Body of pancreas (tissue), 4 donors: ENCODE data around the gene TTC9C. TPM values are rescaled to one million over a fixed set of nuclear protein-coding genes. Genes with fewer than 3 reads are reported as not detected.

Experiments
- ATAC-seq: fragments of 150-250 bp; one replicate; pipeline ENCODE4 v1.9.1; 2016
- DNase-seq, 4 donors: peaks; one replicate each; pipeline ENCODE4 v3.0.0-alpha.2; 2019
- H3K27ac ChIP-seq, 4 donors: fragments of 200-600 bp; sonication (generic); 1 replicate in 3 of 4; 2 replicates in 1 of 4; pipeline versions ENCODE4 v1.5.1 to v1.6.1; 2016 to 2019; ENCODE audit warnings: mild to moderate bottlenecking in 1 of 4, mixed read lengths in 1 of 4, moderate library complexity in 1 of 4
- H3K27me3 ChIP-seq, 2 donors: fragments of 200-600 bp; sonication (generic); one replicate each; pipeline ENCODE4 v1.6.0; 2016; ENCODE audit warnings: mild to moderate bottlenecking in 1 of 2
- H3K36me3 ChIP-seq, 2 donors: fragments of 200-600 bp; sonication (generic); replicated peaks in 1 of 2; 2 replicates each; pipeline ENCODE4 v1.5.1; 2016; ENCODE audit warnings: low read depth in 2 of 2; ENCODE audit not compliant: insufficient read depth in 1 of 2
- H3K4me1 ChIP-seq: fragments of 200-600 bp; sonication (generic); one replicate; pipeline ENCODE4 v1.6.0; 2016
- H3K4me3 ChIP-seq, 2 donors: fragments of 200-600 bp; sonication (generic); 1 replicate in 1 of 2; 2 replicates in 1 of 2; pipeline ENCODE4 v1.5.1; 2016 to 2019
- H3K9me3 ChIP-seq, 3 donors: fragments of 200-600 bp; sonication (generic); 1 replicate in 2 of 3; 2 replicates in 1 of 3; pipeline ENCODE4 v1.5.1; 2016
- POLR2A ChIP-seq, 3 donors: fragments of 450-650 bp; IDR thresholded peaks; one replicate each; pipeline ENCODE4 v1.6.1; 2016; ENCODE audit warnings: antibody characterized with exemption in 3 of 3, mild to moderate bottlenecking in 2 of 3
- WGBS, 2 donors: methylation state at CpG; one replicate each; pipeline ENCODE4 v1.1.5; 2017; 5-methylcytosine and 5-hydroxymethylcytosine counted together
- intact Hi-C: fragments of 100-400 bp; cut with DNase I; formaldehyde crosslinking; loops from one replicate; pipeline ENCODE4 v1.15.1; 2023
- total RNA-seq, 2 donors: library from RNA; depleted of rRNA; stranded (reverse); fragments of >200 nt; gene quantifications; one replicate each; pipeline ENCODE4 v1.1.0, GENCODE V29; 2016
- TF ChIP-seq, protein P1 (sequence below), 7 experiments: fragments of 450-650 bp in 4 of 7; fragments of 200-600 bp in 3 of 7; sonication (generic) in 3 of 7; IDR thresholded peaks; one replicate each; pipeline ENCODE4 v1.5.1; 2016 to 2019; ENCODE audit warnings: antibody characterized with exemption in 7 of 7

TTC9C gene, protein sequence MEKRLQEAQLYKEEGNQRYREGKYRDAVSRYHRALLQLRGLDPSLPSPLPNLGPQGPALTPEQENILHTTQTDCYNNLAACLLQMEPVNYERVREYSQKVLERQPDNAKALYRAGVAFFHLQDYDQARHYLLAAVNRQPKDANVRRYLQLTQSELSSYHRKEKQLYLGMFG
- 10 to 100 TPM; 12.5 to 18.5 TPM for total RNA-seq

GRCh38 chr11:62728171-62728988 is at the start of gene TTC9C:
TSS of gene TTC9C (plus strand) at chr11:62728486. CDS start at chr11:62728849, 363 bp downstream.
- 1% methylated on average over 28 to 29 of the region's 29 CpGs for WGBS, 2 donors
- intact Hi-C loops: no loop called here

DNA sequence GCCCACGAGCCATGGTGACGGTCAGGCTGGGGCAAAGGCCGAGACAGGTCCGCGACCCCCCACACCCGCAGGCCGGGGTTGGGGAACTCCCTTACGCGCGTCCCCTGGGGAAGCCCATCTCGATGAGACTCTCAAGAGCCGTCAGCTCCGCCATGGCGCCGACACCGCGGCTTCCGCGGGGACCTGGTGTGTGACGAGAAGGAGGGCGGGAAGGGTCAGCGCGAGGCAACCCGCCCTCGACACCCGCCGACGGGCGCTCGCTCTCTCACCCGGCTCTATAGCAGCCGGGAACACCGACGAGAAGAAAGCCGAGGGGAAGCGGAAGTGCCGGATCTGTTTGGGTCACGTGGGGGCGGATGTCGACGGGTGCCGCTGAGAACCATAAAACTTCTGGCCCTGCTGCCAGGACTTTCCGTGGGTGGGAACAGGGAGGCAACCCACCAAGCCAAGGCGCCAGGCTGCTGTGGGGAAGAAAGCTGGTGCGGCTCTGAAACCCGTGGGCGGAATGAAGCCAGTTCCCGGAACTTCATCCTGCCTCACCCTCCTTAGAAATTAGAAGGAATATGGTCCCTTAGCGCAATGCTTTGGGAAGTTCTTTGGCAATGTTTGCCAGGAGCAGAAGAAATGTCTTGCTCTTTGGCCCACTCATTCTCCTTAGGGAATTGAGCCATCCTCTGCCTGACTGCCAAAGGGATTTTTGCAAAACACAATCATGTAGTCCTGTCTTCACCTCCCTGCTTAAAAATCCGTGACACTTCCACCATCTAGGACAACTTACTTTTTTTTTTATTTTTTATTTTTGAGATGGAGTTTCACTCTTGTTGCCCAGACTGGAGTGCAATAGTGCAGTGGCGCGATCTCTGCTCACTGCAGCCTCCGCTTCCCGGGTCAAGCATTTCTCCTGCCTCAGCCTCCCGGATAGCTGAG is 49.3 kb upstream of the TTC9C start, which contains the start of gene UBXN1:
TSS of gene UBXN1 (minus strand) at position 304 of the 927 bp plus-strand sequence. CDS start at position 154, 150 bp downstream.
- Histone ChIP-seq H3K4me1 (peaks cover 37% of the 10 kb centered on the region), H3K9me3 (no peaks in the 10 kb centered on the region), H3K27ac (peak within 1 kb of the TSS; percentile 81 to 92 (median 83)), H3K36me3 (peaks cover 0 to 5% of the 10 kb centered on the region in 2 donors), H3K27me3 (no peaks in the 10 kb centered on the region), H3K4me3 (peak within 1 kb of the TSS; percentile 57 to 89)
- intact Hi-C loops: no loop called here
- DNase-seq: peak; percentile 83 to 90 (median 86)
- TF ChIP-seq, protein P1, sequence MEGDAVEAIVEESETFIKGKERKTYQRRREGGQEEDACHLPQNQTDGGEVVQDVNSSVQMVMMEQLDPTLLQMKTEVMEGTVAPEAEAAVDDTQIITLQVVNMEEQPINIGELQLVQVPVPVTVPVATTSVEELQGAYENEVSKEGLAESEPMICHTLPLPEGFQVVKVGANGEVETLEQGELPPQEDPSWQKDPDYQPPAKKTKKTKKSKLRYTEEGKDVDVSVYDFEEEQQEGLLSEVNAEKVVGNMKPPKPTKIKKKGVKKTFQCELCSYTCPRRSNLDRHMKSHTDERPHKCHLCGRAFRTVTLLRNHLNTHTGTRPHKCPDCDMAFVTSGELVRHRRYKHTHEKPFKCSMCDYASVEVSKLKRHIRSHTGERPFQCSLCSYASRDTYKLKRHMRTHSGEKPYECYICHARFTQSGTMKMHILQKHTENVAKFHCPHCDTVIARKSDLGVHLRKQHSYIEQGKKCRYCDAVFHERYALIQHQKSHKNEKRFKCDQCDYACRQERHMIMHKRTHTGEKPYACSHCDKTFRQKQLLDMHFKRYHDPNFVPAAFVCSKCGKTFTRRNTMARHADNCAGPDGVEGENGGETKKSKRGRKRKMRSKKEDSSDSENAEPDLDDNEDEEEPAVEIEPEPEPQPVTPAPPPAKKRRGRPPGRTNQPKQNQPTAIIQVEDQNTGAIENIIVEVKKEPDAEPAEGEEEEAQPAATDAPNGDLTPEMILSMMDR (IDR thresholded peaks at IDR 0.05): no peak
- peak; percentile 37 to 77 (median 71) for TF ChIP-seq POLR2A (IDR thresholded peaks at IDR 0.05)
- peak; percentile 86 for ATAC-seq
- WGBS, 2 donors: 7 to 51% methylated on average over 7 to 55 of the region's 55 CpGs

More at GRCh38 chr11:62728171-62728988, at the start of gene TTC9C:
- TF ChIP-seq, protein P1 (IDR thresholded peaks at IDR 0.05): no peak
- TF ChIP-seq POLR2A (IDR thresholded peaks at IDR 0.05): peak in 2 of 3 donors; percentile 77 to 84
- H3K9me3 ChIP-seq: no peaks in the 10 kb centered on the region
- H3K27ac ChIP-seq: peak within 1 kb of the TSS; percentile 90 to 99 (median 97)
- no peaks in the 10 kb centered on the region for H3K27me3 ChIP-seq
- H3K4me3 ChIP-seq: peak within 1 kb of the TSS; percentile 63 to 93
- H3K36me3 ChIP-seq: peaks cover 0 to 7% of the 10 kb centered on the region in 2 donors
- peaks cover 33% of the 10 kb centered on the region for H3K4me1 ChIP-seq
- peak; percentile 61 for ATAC-seq
- DNase-seq: peak; percentile 88 to 91 (median 90)

DNA sequence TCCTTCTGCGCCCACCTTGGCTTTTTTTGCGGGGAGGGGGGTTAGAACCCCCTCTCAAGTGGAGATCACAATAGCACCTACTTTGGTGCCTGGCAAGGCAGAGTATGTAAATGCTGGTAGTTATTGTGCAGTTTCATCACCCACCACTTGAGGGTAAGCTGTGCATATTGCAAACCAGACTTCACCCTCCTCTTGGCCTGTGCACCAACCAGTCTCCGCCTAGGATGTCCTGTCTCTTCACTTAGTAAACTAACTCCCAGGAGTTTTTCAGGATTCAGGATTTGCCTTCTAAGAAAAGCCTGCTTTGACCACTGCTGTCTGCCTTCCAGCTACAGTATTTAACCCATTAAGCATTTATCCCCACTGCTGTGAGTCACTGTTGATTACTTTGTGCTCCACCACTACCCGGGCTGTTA is 47.5 kb upstream of the TTC9C start:
- peak overlapping the region in 2 of 4 donors; percentile 34 to 45 for H3K27ac ChIP-seq
- intact Hi-C loops: no loop called here

DNA sequence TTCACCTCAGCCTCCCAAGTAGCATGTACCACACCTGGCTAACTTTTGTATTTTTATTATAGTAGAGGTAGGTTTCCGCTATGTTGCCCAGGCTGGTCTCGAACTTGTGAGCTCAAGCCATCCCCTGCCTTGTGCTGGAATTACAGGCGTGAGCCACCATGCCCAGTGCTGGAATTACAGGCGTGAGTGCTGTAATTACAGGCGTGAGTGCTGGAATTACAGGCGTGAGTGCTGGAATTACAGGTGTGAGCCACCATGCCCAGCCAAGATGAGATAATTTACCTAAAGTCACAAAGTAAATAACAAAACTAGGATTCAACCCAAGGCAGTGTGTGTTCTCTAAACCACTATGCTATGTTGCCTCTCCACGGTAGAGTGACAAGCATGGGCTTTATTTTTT is 45.8 kb upstream of the TTC9C start:
- Histone ChIP-seq H3K4me3 (no peak overlapping the region), H3K27me3 (peaks cover 0 to 2% of the 10 kb centered on the region in 2 donors), H3K27ac (peak overlapping the region in 1 of 4 donors; percentile 50), H3K4me1 (peaks cover 27% of the 10 kb centered on the region), H3K36me3 (peaks cover 0 to 2% of the 10 kb centered on the region in 2 donors), H3K9me3 (no peaks in the 10 kb centered on the region)
- DNase-seq (peak in 3 of 4 donors; percentile 43 to 62 (median 43)), ATAC-seq (peak; percentile 36)
- TF ChIP-seq, protein P1 (IDR thresholded peaks at IDR 0.05): no peak
- TF ChIP-seq POLR2A (IDR thresholded peaks at IDR 0.05): no peak
- intact Hi-C loops: no loop called here
- 54 to 58% methylated on average over 7 of the region's 7 CpGs for WGBS, 2 donors

More for the DNA sequence above, 47.5 kb upstream of the TTC9C start:
- Histone ChIP-seq H3K27me3 (no peaks in the 10 kb centered on the region), H3K9me3 (no peaks in the 10 kb centered on the region), H3K4me1 (peaks cover 37% of the 10 kb centered on the region), H3K36me3 (peaks cover 0 to 5% of the 10 kb centered on the region in 2 donors), H3K4me3 (no peak overlapping the region)
- ATAC-seq (peak; percentile 77), DNase-seq (peak; percentile 52 to 76 (median 69))
- WGBS, 2 donors: 28 to 31% methylated on average over 4 of the region's 4 CpGs
- TF ChIP-seq, protein P1 (IDR thresholded peaks at IDR 0.05): peak; percentile 27 to 73 (median 63)
- no peak for TF ChIP-seq POLR2A (IDR thresholded peaks at IDR 0.05)
